ENCODE results near the gene SH3GL3. TPM values are rescaled to one million over a fixed set of nuclear protein-coding genes. Genes with fewer than 3 reads are reported as not detected.

The SH3GL3 gene
- total RNA-seq, 1 donor from 2014 or later: 2.8 TPM

- no peaks in the 10 kb centered on the region for H3K36me3 Mint-ChIP-seq (ENCODE audit: unreplicated experiment)
- H3K4me3 Mint-ChIP-seq (ENCODE audit: unreplicated experiment): no peak overlapping the region
- H3K4me1 Mint-ChIP-seq (ENCODE audit: low read depth, unreplicated experiment): no peaks in the 10 kb centered on the region
- TF ChIP-seq, protein P1, sequence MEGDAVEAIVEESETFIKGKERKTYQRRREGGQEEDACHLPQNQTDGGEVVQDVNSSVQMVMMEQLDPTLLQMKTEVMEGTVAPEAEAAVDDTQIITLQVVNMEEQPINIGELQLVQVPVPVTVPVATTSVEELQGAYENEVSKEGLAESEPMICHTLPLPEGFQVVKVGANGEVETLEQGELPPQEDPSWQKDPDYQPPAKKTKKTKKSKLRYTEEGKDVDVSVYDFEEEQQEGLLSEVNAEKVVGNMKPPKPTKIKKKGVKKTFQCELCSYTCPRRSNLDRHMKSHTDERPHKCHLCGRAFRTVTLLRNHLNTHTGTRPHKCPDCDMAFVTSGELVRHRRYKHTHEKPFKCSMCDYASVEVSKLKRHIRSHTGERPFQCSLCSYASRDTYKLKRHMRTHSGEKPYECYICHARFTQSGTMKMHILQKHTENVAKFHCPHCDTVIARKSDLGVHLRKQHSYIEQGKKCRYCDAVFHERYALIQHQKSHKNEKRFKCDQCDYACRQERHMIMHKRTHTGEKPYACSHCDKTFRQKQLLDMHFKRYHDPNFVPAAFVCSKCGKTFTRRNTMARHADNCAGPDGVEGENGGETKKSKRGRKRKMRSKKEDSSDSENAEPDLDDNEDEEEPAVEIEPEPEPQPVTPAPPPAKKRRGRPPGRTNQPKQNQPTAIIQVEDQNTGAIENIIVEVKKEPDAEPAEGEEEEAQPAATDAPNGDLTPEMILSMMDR (IDR thresholded peaks at IDR 0.05; ENCODE audit: partially characterized antibody, unreplicated experiment): no peak
- no peaks in the 10 kb centered on the region for H3K27me3 Mint-ChIP-seq (ENCODE audit: unreplicated experiment)
- DNase-seq: no peak
- no peak overlapping the region for H3K27ac Mint-ChIP-seq (ENCODE audit: unreplicated experiment)
- no peaks in the 10 kb centered on the region for H3K9me3 Mint-ChIP-seq (ENCODE audit: unreplicated experiment)
Observed at GRCh38 chr15:83476066-83476465, 28.9 kb downstream of the SH3GL3 start.

DNA sequence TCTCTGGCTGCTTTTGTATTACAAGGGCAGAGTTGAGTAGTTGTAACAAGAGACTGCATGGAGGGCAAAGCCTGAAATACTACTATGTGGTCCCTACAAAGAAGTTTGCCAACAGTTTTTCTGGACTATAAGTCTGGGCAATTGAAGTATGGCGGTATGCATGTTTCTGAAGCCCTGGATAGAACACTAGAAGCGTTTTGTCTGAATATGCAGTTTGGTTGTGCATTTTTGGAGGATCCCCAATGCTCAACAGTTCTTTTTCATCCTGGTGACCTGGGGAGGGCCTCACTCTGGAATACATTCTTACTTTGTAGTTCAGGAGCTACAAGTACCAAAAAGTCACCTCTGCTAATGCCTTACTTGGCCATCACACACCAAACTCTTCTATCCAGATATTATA, 29.6 kb downstream of the SH3GL3 start:
- H3K9me3 Mint-ChIP-seq (ENCODE audit: unreplicated experiment): no peaks in the 10 kb centered on the region
- TF ChIP-seq, protein P1 (IDR thresholded peaks at IDR 0.05; ENCODE audit: partially characterized antibody, unreplicated experiment): no peak
- H3K36me3 Mint-ChIP-seq (ENCODE audit: unreplicated experiment): no peaks in the 10 kb centered on the region
- DNase-seq: no peak
- no peak overlapping the region for H3K4me3 Mint-ChIP-seq (ENCODE audit: unreplicated experiment)
- H3K4me1 Mint-ChIP-seq (ENCODE audit: low read depth, unreplicated experiment): no peaks in the 10 kb centered on the region
- H3K27ac Mint-ChIP-seq (ENCODE audit: unreplicated experiment): no peak overlapping the region
- no peaks in the 10 kb centered on the region for H3K27me3 Mint-ChIP-seq (ENCODE audit: unreplicated experiment)

DNA sequence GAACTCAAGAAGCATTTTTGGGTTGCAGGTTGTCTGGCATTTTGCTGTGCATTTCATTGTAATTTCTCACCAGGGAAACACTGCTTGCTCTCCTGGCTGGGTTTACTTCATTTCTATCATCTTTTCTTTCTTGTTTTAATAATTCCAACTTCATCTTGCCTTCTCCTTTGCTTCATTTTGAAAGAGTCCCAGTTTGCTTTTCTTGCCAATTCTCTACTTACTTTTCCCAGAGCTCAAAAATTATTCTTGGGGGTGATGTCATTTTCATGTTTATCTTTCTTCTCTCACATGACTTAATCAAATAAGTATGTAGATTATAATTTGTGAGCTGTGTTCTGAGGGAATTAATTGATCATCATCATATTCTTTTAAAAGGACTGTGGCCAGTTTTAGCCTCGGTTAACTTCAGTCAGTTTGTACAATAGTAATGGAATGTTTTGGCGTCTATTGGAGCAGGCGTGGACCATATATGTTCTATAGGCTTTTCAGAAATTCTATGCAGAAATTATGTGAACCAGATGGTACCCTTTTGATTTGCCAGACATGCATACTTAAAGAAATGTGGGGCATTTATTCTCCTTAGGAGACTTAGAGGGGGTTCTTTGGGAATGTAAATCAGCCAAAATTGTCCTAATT, 30.1 kb downstream of the SH3GL3 start:
- no peak for DNase-seq
- TF ChIP-seq, protein P1 (IDR thresholded peaks at IDR 0.05; ENCODE audit: partially characterized antibody, unreplicated experiment): no peak
- Mint-ChIP-seq H3K4me3 (ENCODE audit: unreplicated experiment) (no peak overlapping the region), H3K36me3 (ENCODE audit: unreplicated experiment) (no peaks in the 10 kb centered on the region), H3K27me3 (ENCODE audit: unreplicated experiment) (no peaks in the 10 kb centered on the region), H3K9me3 (ENCODE audit: unreplicated experiment) (no peaks in the 10 kb centered on the region), H3K4me1 (ENCODE audit: low read depth, unreplicated experiment) (no peaks in the 10 kb centered on the region), H3K27ac (ENCODE audit: unreplicated experiment) (no peak overlapping the region)

DNA sequence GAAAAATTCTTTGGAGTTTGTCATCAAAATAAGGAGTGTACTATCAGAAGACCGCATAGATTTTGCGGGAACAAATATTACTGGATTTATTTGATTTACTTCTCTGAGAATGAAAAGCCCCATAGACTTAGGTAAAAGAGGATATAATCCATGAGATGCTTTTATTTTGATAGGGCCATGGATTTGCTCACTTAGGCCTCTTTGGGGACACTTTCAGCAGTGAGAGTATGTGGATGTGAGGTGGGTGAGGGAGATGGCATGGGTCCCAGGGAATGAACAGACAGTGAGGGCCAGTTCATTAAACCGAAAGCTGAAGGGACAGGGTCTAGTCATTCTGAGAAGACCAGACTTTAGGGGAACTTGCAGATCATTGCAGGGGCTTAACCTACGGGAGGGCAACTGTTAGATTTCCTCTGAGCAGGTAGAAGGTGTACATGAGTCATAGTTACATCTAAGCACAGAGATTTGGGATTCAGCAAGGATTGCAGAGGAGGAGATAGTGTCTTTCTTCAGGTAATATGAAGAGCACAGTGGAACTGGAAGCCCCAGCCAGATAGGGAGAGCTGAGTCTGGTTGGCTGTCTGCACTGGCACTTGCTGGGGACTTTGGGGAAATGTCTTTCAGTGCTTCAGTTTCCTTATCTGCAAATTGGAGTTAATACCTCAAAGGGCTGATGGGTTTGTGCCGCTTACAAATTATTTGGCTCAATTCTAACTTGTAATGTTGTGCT, 30.8 kb downstream of the SH3GL3 start:
- Mint-ChIP-seq H3K4me1 (ENCODE audit: low read depth, unreplicated experiment) (no peaks in the 10 kb centered on the region), H3K9me3 (ENCODE audit: unreplicated experiment) (no peaks in the 10 kb centered on the region)

More for the DNA sequence above, 30.8 kb downstream of the SH3GL3 start:
- no peaks in the 10 kb centered on the region for H3K27me3 Mint-ChIP-seq (ENCODE audit: unreplicated experiment)
- TF ChIP-seq, protein P1 (IDR thresholded peaks at IDR 0.05; ENCODE audit: partially characterized antibody, unreplicated experiment): no peak
- no peak overlapping the region for H3K4me3 Mint-ChIP-seq (ENCODE audit: unreplicated experiment)
- DNase-seq: no peak
- no peaks in the 10 kb centered on the region for H3K36me3 Mint-ChIP-seq (ENCODE audit: unreplicated experiment)
- H3K27ac Mint-ChIP-seq (ENCODE audit: unreplicated experiment): no peak overlapping the region

Measured in glutamatergic neuron (in vitro differentiated cells).